Measurements from ENCODE around the gene CLEC12A.

CLEC12A gene

DNA sequence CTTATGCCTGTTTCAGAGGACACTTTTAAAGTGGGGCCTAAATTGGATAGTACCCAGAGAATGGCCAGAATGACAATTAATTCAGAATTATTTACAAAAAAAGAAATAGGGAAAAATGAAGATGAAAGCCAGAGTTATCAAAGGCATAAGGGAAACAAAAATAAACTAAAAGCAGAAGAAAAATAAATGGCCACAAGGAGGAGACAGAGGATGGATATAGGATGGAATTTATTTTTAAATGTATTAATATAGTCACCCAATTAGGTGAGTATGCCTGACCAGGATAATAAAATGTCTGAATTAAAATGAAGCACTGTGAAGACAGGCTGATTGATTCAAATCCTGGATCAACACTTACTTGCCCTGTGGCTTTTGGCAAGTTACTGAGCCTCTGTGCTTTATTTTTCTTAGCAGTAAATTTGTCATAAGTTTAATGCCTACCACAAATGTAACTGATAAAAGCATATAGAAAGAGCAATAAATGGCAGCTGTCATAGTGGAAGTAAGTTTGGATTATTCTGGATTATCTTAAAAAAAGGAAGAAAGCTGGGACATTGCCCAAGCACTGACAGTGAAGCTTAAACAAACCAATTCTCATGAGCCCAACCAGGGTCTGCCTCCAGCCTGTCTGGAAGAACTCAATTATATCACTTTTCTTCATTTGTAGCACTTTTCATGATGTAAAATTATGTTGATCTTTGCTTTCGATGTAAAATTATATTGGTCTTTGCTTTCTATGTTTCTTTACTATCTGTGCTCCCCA is 62.8 kb downstream of the CLEC12A start:
- no peak for DNase-seq (ENCODE audit: low read depth, low spot score)
